EH (cell line): ENCODE measurements around the gene TENT5C.
A peak's percentile ranks its signal among the peaks of the same experiment; 100 is the strongest.
"Not testable (repeated sequence)": the region's sequence is repeated elsewhere in the genome, so short reads cannot be mapped to it uniquely, and the experiment has no call there.

Experiments
- DNase-seq: peaks from one replicate; pipeline ENCODE4 v3.0.0-alpha.2; 2015; ENCODE audit warnings: low read depth

Gene TENT5C

GRCh38 chr1:117605774-117606648 lies at the start of gene TENT5C:
Gene TENT5C, plus strand, starts transcription at chr1:117606048. Its CDS starts 16,821 bp downstream, at chr1:117622869.
- DNase-seq: peak; percentile 98

GRCh38 chr1:117556341-117556740 lies 49.5 kb upstream of the TENT5C start:
- DNase-seq: no peak

- DNase-seq: no peak
These were observed 48.9 kb upstream of the TENT5C start for GRCh38 chr1:117556976-117557375.

GRCh38 chr1:117558451-117558850 lies 47.4 kb upstream of the TENT5C start:
- DNase-seq: not testable (repeated sequence)

GRCh38 chr1:117559139-117559538 lies 46.7 kb upstream of the TENT5C start:
- no peak for DNase-seq

GRCh38 chr1:117559985-117560384 lies 45.9 kb upstream of the TENT5C start:
- no peak for DNase-seq

GRCh38 chr1:117561071-117561470 lies 44.8 kb upstream of the TENT5C start:
- DNase-seq: no peak

- DNase-seq: no peak
These were observed 44.3 kb upstream of the TENT5C start for GRCh38 chr1:117561551-117561950.

GRCh38 chr1:117562581-117563491 lies 43.0 kb upstream of the TENT5C start:
- peak; percentile 1 for DNase-seq

GRCh38 chr1:117563492-117563875 lies 42.4 kb upstream of the TENT5C start:
- no peak for DNase-seq

- DNase-seq: no peak
These were observed 41.4 kb upstream of the TENT5C start for GRCh38 chr1:117564227-117565075.

GRCh38 chr1:117565076-117565556 lies 40.7 kb upstream of the TENT5C start:
- no peak for DNase-seq

GRCh38 chr1:117565745-117566455 lies 39.9 kb upstream of the TENT5C start:
- no peak for DNase-seq

- no peak for DNase-seq
These were observed 39.3 kb upstream of the TENT5C start for GRCh38 chr1:117566556-117566955.

GRCh38 chr1:117567435-117567834 lies 38.4 kb upstream of the TENT5C start:
- no peak for DNase-seq

GRCh38 chr1:117567976-117568375 lies 37.9 kb upstream of the TENT5C start:
- DNase-seq: no peak

- no peak for DNase-seq
These were observed 36.8 kb upstream of the TENT5C start for GRCh38 chr1:117568999-117569398.

GRCh38 chr1:117569856-117570255 lies 36.0 kb upstream of the TENT5C start:
- DNase-seq: no peak

- DNase-seq: no peak
These were observed 34.8 kb upstream of the TENT5C start for GRCh38 chr1:117570988-117571409.

- DNase-seq: no peak
These were observed 34.4 kb upstream of the TENT5C start for GRCh38 chr1:117571496-117571895.

- DNase-seq: no peak
These were observed 33.3 kb upstream of the TENT5C start for GRCh38 chr1:117572546-117572945.
